Measurements from ENCODE around the gene C14orf180. TPM values are rescaled to one million over a fixed set of nuclear protein-coding genes. Genes with fewer than 3 reads are reported as not detected.

C14orf180 gene
- total RNA-seq = not detected

- no peaks in the 10 kb centered on the region for H3K36me3 Mint-ChIP-seq (ENCODE audit: low read depth)
- DNase-seq = no peak
- no peaks in the 10 kb centered on the region for H3K27me3 Mint-ChIP-seq
- no peak within 1 kb of the TSS for H3K27ac Mint-ChIP-seq
- no peaks in the 10 kb centered on the region for H3K9me3 Mint-ChIP-seq
- ChIA-PET POLR2A (no interaction called here), CTCF (no interaction called here)
- no peaks in the 10 kb centered on the region for H3K4me1 Mint-ChIP-seq
- H3K4me3 Mint-ChIP-seq = no peak within 1 kb of the TSS
Measured at GRCh38 chr14:104579507-104579906, at the start of gene C14orf180. TSS of gene C14orf180 (plus strand) at chr14:104579764. CDS start at chr14:104586431, 6,667 bp downstream.

DNA sequence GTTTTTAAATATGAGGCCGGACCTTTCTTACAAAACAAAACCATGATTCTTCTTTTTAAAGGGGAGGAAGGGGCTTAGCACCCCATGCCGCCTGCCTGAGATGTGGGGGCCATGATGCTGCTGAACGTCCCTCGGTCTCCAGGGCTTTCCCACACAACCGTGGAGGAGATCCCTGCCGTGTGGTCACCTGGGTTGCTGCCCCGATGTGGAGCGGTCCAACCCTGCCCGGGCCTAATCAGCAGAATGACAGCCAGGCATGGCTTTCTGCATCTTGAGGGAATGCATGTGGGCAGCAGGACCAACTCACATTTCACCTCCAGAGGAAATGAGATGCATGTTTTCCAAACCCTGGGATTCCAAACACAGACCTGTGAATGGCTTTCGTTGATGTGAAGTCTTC is 48.9 kb upstream of the C14orf180 start:
- peaks cover 27% of the 10 kb centered on the region for H3K9me3 Mint-ChIP-seq
- H3K36me3 Mint-ChIP-seq (ENCODE audit: low read depth) = no peaks in the 10 kb centered on the region
- no peak overlapping the region for H3K4me3 Mint-ChIP-seq
- DNase-seq = no peak
- ChIA-PET POLR2A (no interaction called here), CTCF (no interaction called here)
- H3K27ac Mint-ChIP-seq = no peak overlapping the region
- peaks cover 6% of the 10 kb centered on the region for H3K4me1 Mint-ChIP-seq
- peaks cover 7% of the 10 kb centered on the region for H3K27me3 Mint-ChIP-seq

DNA sequence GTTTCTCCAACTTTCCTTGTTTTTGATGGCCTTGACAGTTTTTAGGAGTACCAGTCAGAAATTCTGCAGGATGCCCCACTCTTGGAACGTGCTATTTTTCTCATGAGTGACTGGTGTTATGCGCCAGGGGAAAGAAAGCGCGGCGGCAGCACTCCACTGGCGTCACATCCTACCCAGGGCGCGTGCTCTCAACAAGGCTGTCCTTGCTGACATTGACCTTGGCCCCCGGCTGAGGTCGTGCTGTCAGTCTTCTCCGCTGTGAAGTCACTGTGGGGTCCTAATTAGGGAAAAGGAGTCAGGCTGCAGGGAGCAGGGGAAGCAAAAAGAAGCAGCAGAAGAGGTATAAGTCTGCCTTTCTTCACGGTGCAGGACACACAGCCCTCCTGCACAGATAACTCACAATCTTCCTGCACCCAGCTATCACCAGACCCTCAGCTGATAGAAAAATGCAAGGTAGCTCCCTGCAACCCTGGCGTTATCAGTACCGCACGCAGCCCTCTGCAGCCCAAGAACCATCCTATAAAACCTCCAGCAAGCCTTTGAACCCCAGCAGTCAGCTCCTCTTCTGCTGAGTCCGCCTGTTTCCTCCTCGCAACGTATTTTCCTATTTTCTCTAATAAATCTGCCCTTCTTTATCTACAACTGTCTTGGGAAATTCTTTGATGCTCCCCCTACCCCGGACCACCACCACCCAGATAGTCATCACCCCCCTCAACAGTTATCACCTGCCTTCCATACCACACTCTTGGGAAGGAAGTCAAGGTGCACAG is 48.0 kb upstream of the C14orf180 start:
- H3K27me3 Mint-ChIP-seq = peaks cover 8% of the 10 kb centered on the region
- no peaks in the 10 kb centered on the region for H3K36me3 Mint-ChIP-seq (ENCODE audit: low read depth)
- H3K9me3 Mint-ChIP-seq = peaks cover 21% of the 10 kb centered on the region
- no peak for DNase-seq
- POLR2A ChIA-PET = no interaction called here
- H3K27ac Mint-ChIP-seq = no peak overlapping the region
- H3K4me1 Mint-ChIP-seq = peaks cover 6% of the 10 kb centered on the region
- CTCF ChIA-PET = no interaction called here
- H3K4me3 Mint-ChIP-seq = no peak overlapping the region

DNA sequence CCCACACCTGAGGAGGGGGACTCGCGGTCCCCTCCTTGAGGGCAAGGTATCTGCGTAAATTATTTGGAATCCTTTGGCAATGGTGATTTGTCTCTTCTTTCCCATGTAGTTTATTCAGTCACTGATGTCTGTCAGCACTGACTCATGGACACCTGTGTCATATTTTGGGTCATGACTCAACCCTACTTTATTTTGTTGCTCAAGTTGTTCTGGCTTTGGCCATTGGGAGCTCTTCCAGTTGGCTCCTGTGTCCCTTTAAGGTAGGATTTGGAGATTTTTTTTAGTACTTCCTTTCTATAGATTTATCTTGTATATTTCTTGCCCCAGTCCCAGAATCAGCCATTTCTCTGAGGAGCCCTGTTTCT is 47.4 kb upstream of the C14orf180 start:
- Mint-ChIP-seq H3K9me3 (peaks cover 15% of the 10 kb centered on the region), H3K4me3 (no peak overlapping the region), H3K36me3 (ENCODE audit: low read depth) (no peaks in the 10 kb centered on the region), H3K27ac (no peak overlapping the region), H3K27me3 (peaks cover 11% of the 10 kb centered on the region), H3K4me1 (peaks cover 6% of the 10 kb centered on the region)
- ChIA-PET POLR2A (interaction anchor here (0.6 kb wide), 1 partner anchor 33 kb away, joined by 3 read pairs; no protein-coding TSS in a partner anchor), CTCF (no interaction called here)
- no peak for DNase-seq

DNA sequence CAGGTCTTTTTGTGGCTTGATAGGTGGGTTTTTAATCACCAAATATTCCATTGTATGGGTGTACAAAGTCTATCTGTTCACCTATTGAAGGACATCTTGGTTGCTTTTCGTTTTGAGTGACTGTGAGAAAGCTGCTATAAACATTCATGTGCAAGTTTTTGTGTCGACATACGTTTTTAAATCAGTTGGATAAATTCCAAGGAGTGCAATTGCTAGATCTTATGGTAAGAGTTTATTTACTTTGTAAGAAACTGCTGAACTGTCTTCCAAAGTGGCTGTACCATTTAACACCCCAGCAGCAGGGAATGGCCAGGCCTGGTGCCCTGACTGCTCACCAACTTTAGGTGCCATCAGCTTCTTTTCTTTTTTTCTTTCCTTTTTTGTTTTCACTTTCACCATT is 45.5 kb upstream of the C14orf180 start:
- Mint-ChIP-seq H3K4me1 (peaks cover 3% of the 10 kb centered on the region), H3K9me3 (peaks cover 2% of the 10 kb centered on the region), H3K4me3 (no peak overlapping the region), H3K27ac (no peak overlapping the region), H3K36me3 (ENCODE audit: low read depth) (no peaks in the 10 kb centered on the region), H3K27me3 (peaks cover 13% of the 10 kb centered on the region)
- ChIA-PET CTCF (no interaction called here), POLR2A (no interaction called here)
- DNase-seq = no peak

- ChIA-PET POLR2A (no interaction called here), CTCF (no interaction called here)
- DNase-seq = no peak
- Mint-ChIP-seq H3K36me3 (ENCODE audit: low read depth) (no peaks in the 10 kb centered on the region), H3K4me1 (peaks cover 3% of the 10 kb centered on the region), H3K27me3 (peaks cover 20% of the 10 kb centered on the region), H3K27ac (no peak overlapping the region), H3K9me3 (peaks cover 2% of the 10 kb centered on the region), H3K4me3 (no peak overlapping the region)
Measured at GRCh38 chr14:104536942-104537612, 42.5 kb upstream of the C14orf180 start.

DNA sequence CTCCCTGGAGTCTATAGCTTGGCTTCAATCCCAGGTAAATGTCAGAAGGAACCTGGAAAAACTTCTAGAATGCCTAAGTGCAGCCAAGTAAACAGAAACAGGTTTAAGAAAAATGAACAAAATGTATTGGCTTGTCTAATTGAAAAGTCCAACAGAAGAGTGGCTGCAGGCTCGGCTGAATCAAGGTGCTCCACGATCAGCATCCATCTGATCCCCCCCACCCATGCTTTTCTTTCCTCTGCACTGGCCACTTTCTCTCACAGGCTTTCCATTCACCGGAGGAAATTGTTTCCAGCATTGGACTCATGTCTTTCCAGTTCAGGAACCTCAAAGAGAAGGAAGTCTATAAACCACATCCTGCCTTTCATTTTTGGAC is 42.0 kb upstream of the C14orf180 start:
- DNase-seq = no peak
- no peak overlapping the region for H3K4me3 Mint-ChIP-seq
- H3K4me1 Mint-ChIP-seq = peaks cover 3% of the 10 kb centered on the region
- no peak overlapping the region for H3K27ac Mint-ChIP-seq
- peaks cover 23% of the 10 kb centered on the region for H3K27me3 Mint-ChIP-seq
- peaks cover 2% of the 10 kb centered on the region for H3K9me3 Mint-ChIP-seq
- ChIA-PET POLR2A (no interaction called here), CTCF (no interaction called here)
- H3K36me3 Mint-ChIP-seq (ENCODE audit: low read depth) = no peaks in the 10 kb centered on the region

DNA sequence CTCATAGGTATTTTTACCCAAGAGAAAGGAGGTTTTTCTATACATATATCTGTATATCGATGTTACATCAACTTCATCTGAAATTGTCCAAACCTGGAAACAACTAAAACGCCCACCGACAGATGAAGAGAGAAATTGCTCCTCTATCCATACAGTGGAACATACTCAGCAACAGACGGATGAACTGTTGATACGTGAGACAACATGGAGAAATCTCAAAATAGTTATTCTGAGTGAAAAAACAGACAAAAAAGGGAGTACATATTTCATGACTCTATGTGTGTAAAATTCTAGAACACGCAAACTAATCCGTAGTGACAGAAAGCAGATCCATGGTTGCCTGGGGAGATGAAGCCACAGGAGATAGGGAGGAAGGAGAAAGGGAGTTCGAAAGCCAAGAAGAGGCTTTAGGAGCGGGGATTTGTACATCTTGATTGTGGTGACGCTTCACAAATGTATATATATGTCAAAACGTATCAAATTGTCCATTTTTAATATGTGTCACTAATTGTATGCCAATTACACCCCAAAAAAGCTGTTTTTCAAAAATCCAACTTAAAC is 37.6 kb upstream of the C14orf180 start:
- H3K27ac Mint-ChIP-seq = no peak overlapping the region
- H3K36me3 Mint-ChIP-seq (ENCODE audit: low read depth) = no peaks in the 10 kb centered on the region

GRCh38 chr14:104542871-104543830 is 36.4 kb upstream of the C14orf180 start:
- no peaks in the 10 kb centered on the region for H3K9me3 Mint-ChIP-seq
- CTCF ChIA-PET = no interaction called here
- POLR2A ChIA-PET = no interaction called here
- no peak overlapping the region for H3K27ac Mint-ChIP-seq
- H3K27me3 Mint-ChIP-seq = peaks cover 12% of the 10 kb centered on the region
- DNase-seq = no peak
- H3K36me3 Mint-ChIP-seq (ENCODE audit: low read depth) = no peaks in the 10 kb centered on the region
- no peak overlapping the region for H3K4me3 Mint-ChIP-seq
- H3K4me1 Mint-ChIP-seq = no peaks in the 10 kb centered on the region

More for the DNA sequence above, 37.6 kb upstream of the C14orf180 start:
- H3K4me1 Mint-ChIP-seq = peaks cover 3% of the 10 kb centered on the region
- ChIA-PET POLR2A (no interaction called here), CTCF (no interaction called here)
- H3K27me3 Mint-ChIP-seq = peaks cover 14% of the 10 kb centered on the region
- DNase-seq = no peak
- H3K4me3 Mint-ChIP-seq = no peak overlapping the region
- no peaks in the 10 kb centered on the region for H3K9me3 Mint-ChIP-seq

- H3K27me3 Mint-ChIP-seq = peaks cover 12% of the 10 kb centered on the region
- no peak overlapping the region for H3K4me3 Mint-ChIP-seq
Measured at GRCh38 chr14:104544362-104544961, 35.1 kb upstream of the C14orf180 start.

DNA sequence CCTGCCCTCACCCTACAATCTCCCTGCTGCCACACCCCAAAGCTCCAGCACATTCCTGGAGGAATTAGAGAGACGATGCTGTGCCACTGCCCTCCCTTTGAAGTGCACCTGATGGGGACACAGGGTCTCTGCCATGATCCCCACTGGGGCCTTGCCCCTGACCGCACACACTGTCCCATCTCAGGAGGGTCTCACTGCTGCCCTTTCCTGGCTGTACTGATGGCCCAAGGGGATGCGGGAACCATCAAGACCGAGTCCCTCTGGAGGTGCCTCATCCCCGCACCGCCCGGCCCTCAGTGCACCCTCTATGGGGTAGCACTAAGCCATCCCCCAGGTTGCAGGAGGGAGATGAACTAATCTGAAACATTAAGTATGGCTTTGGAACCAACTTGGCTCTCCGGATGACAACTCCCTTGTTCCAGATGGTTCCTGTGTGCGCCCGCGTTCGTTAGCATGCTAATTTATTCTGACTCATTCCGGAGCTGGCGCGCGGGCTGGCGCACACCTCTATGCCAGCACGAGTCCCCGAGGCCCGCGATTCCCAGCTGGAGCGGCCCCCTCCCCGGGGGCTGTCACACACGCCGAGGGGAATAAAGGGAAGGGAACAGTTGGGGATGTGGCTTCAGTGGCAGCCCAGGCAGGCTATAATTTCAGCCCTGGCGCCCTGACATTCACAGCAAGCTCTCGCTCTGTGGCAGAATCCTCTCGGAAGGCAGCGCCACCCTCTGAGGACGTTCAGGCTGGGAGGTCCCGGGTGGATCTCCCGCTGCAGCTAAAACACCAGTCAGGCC is 34.2 kb upstream of the C14orf180 start:
- no peaks in the 10 kb centered on the region for H3K4me1 Mint-ChIP-seq
- H3K27ac Mint-ChIP-seq = no peak overlapping the region
- peaks cover 11% of the 10 kb centered on the region for H3K27me3 Mint-ChIP-seq
- H3K9me3 Mint-ChIP-seq = no peaks in the 10 kb centered on the region
- H3K4me3 Mint-ChIP-seq = no peak overlapping the region
- H3K36me3 Mint-ChIP-seq (ENCODE audit: low read depth) = no peaks in the 10 kb centered on the region
- ChIA-PET POLR2A (no interaction called here), CTCF (no interaction called here)
- DNase-seq = no peak

More at GRCh38 chr14:104544362-104544961, 35.1 kb upstream of the C14orf180 start:
- no peaks in the 10 kb centered on the region for H3K36me3 Mint-ChIP-seq (ENCODE audit: low read depth)
- H3K9me3 Mint-ChIP-seq = no peaks in the 10 kb centered on the region
- ChIA-PET POLR2A (no interaction called here), CTCF (no interaction called here)
- no peaks in the 10 kb centered on the region for H3K4me1 Mint-ChIP-seq
- no peak overlapping the region for H3K27ac Mint-ChIP-seq
- no peak for DNase-seq

GRCh38 chr14:104545942-104546501 is 33.5 kb upstream of the C14orf180 start:
- Mint-ChIP-seq H3K4me3 (no peak overlapping the region), H3K4me1 (no peaks in the 10 kb centered on the region), H3K36me3 (ENCODE audit: low read depth) (no peaks in the 10 kb centered on the region), H3K27ac (no peak overlapping the region), H3K9me3 (no peaks in the 10 kb centered on the region), H3K27me3 (peaks cover 6% of the 10 kb centered on the region)
- no peak for DNase-seq
- CTCF ChIA-PET = no interaction called here
- POLR2A ChIA-PET = no interaction called here
